Ovary (tissue), 9 donors: ENCODE data around the gene LTB4R2. TPM values are rescaled to one million over a fixed set of nuclear protein-coding genes. Genes with fewer than 3 reads are reported as not detected.
A peak's percentile ranks its signal among the peaks of the same experiment; 100 is the strongest.

ENCODE experiments used
- DNase-seq, 5 donors: peaks; one replicate each; pipeline ENCODE4 v3.0.0-alpha.2; 2019 to 2020
- H3K27ac ChIP-seq, 2 donors: fragments of 200-600 bp; one replicate each; pipeline versions ENCODE4 v1.5.1 to v1.8.0; 2019 to 2022
- H3K27me3 ChIP-seq: fragments of 200-600 bp; one replicate; pipeline ENCODE4 v1.8.0; 2022
- H3K36me3 ChIP-seq: fragments of 200-600 bp; sonication (generic); one replicate; pipeline ENCODE4 v1.5.1; 2019
- H3K4me1 ChIP-seq: one replicate; pipeline ENCODE4 v1.8.1; 2013; ENCODE audit warnings: mild to moderate bottlenecking, moderate library complexity; ENCODE audit not compliant: insufficient read depth
- H3K4me3 ChIP-seq: fragments of 200-600 bp; sonication (generic); one replicate; pipeline ENCODE4 v1.5.1; 2017
- H3K9me3 ChIP-seq, 2 donors: fragments of 200-600 bp in 1 of 2; sonication (generic) in 1 of 2; one replicate each; pipeline versions ENCODE4 v1.5.1 to v1.8.1; 2013 to 2019; ENCODE audit warnings: mild to moderate bottlenecking in 1 of 2, moderate library complexity in 1 of 2
- CTCF ChIP-seq, 3 donors: fragments of 450-650 bp in 2 of 3; fragments of 200-600 bp in 1 of 3; IDR thresholded peaks; one replicate each; pipeline versions ENCODE4 v1.5.1 to v1.8.0; 2016 to 2022; ENCODE audit warnings: antibody characterized with exemption in 3 of 3, mild to moderate bottlenecking in 1 of 3
- EP300 ChIP-seq: sonication (generic); formaldehyde crosslinking; IDR thresholded peaks from one replicate; pipeline ENCODE4 v1.6.1; 2017; ENCODE audit warnings: antibody characterized with exemption
- POLR2A ChIP-seq: fragments of 450-650 bp; IDR thresholded peaks from one replicate; pipeline ENCODE4 v1.6.1; 2017; ENCODE audit warnings: antibody characterized with exemption, mild to moderate bottlenecking, moderate library complexity
- WGBS, 3 donors: extraction: QIAGEN DNeasy Blood & Tissue Kit in 1 of 3; methylation state at CpG; one replicate each; pipeline versions ENCODE4 v1.1.5 to v1.1.7; 2013 to 2017; 5-methylcytosine and 5-hydroxymethylcytosine counted together
- intact Hi-C, 4 donors: fragments of 100-400 bp; cut with DNase I; formaldehyde crosslinking; loops; one replicate each; pipeline versions ENCODE4 v1.11.0 to v1.15.1; 2022 to 2023
- polyA plus RNA-seq, 2 donors: library from polyadenylated mRNA; stranded (reverse); fragments of 200-250 nt in 1 of 2; fragments of 350-450 nt in 1 of 2; fragmentation: Illumina TruSeq in 1 of 2; extraction: RNeasy Lipid Tissue Mini Kit (QIAGEN cat#74804) in 1 of 2; gene quantifications; one replicate each; pipeline ENCODE4 v1.2.3, GENCODE V29; 2013 to 2014
- total RNA-seq, 7 donors: library from RNA; depleted of rRNA in 2 of 7; stranded (reverse); fragments of >200 nt in 2 of 7; fragmentation: NEBNext Ultra II Directional in 3 of 7; extraction: Animal tissue kit (Norgen Biotek cat#: 25700) in 3 of 7; gene quantifications; one replicate each; pipeline versions ENCODE4 v1.1.0 to v1.2.4, GENCODE V29; 2016 to 2023
- donor health status: DM: no; HTN: no; CAD: no; lungs with moderate emphysema.
- donor health status: DM: no; HTN: no; CAD: no.
- donor health status: Bipolar disorder and iron deficiency.
- donor health status: DM: yes; HTN: yes; CAD: no.
- donor health status: DM: no; HTN: no; CAD: no.
- donor health status: DM: yes; HTN: yes; CAD: no.

LTB4R2 gene
- total and polyA plus RNA-seq, 9 donors = 0.85 to 10.1 (median 5.0) TPM

- Histone ChIP-seq H3K27me3 (no peaks in the 10 kb centered on the region), H3K36me3 (no peaks in the 10 kb centered on the region), H3K4me3 (peak overlapping the region; percentile 73), H3K27ac (peak overlapping the region; percentile 76 to 98), H3K4me1 (peaks cover 2% of the 10 kb centered on the region), H3K9me3 (no peaks in the 10 kb centered on the region)
- intact Hi-C loops = no loop called here
- DNase-seq = no peak
- no peak for TF ChIP-seq POLR2A
- TF ChIP-seq EP300 = no peak
- no peak for TF ChIP-seq CTCF (IDR thresholded peaks at IDR 0.05)
- 13 to 14% (median 14%) methylated on average over 13 of the region's 13 CpGs for WGBS, 3 donors
These were observed 39.3 kb upstream of the LTB4R2 start for GRCh38 chr14:24270537-24271133.

GRCh38 chr14:24271134-24271833 lies 38.7 kb upstream of the LTB4R2 start, which contains the start of gene RABGGTA:
RABGGTA (minus strand) TSS chr14:24271597; CDS start chr14:24271115, 482 bp downstream.
- Histone ChIP-seq H3K4me1 (peaks cover 2% of the 10 kb centered on the region), H3K4me3 (peak within 1 kb of the TSS; percentile 73), H3K9me3 (no peaks in the 10 kb centered on the region), H3K27ac (peak within 1 kb of the TSS; percentile 76 to 98), H3K36me3 (no peaks in the 10 kb centered on the region), H3K27me3 (no peaks in the 10 kb centered on the region)
- TF ChIP-seq CTCF (IDR thresholded peaks at IDR 0.05) = peak; percentile 44 to 84 (median 80)
- TF ChIP-seq POLR2A = no peak
- WGBS, 3 donors = 0 to 1% (median 0%) methylated on average over 53 to 61 of the region's 61 CpGs
- intact Hi-C loops = no loop called here
- peak; percentile 83 to 92 (median 86) for DNase-seq

GRCh38 chr14:24271834-24272263 lies 38.1 kb upstream of the LTB4R2 start:
- H3K9me3 ChIP-seq = no peaks in the 10 kb centered on the region
- H3K36me3 ChIP-seq = no peaks in the 10 kb centered on the region
- DNase-seq = no peak
- peak overlapping the region; percentile 76 to 98 for H3K27ac ChIP-seq
- peaks cover 2% of the 10 kb centered on the region for H3K4me1 ChIP-seq
- 14 to 22% (median 17%) methylated on average over 3 of the region's 3 CpGs for WGBS, 3 donors
- TF ChIP-seq POLR2A = no peak
- TF ChIP-seq CTCF (IDR thresholded peaks at IDR 0.05) = no peak
- TF ChIP-seq EP300 = no peak
- intact Hi-C loops = no loop called here
- H3K4me3 ChIP-seq = peak overlapping the region; percentile 73
- no peaks in the 10 kb centered on the region for H3K27me3 ChIP-seq

GRCh38 chr14:24272467-24272866 lies 37.5 kb upstream of the LTB4R2 start:
- no peak overlapping the region for H3K27ac ChIP-seq
- WGBS, 3 donors = 92 to 98% (median 96%) methylated on average over 2 of the region's 2 CpGs

More at GRCh38 chr14:24272467-24272866, 37.5 kb upstream of the LTB4R2 start:
- DNase-seq = no peak
- Histone ChIP-seq H3K4me1 (peaks cover 2% of the 10 kb centered on the region), H3K36me3 (no peaks in the 10 kb centered on the region), H3K27me3 (no peaks in the 10 kb centered on the region), H3K9me3 (no peaks in the 10 kb centered on the region), H3K4me3 (no peak overlapping the region)
- intact Hi-C loops = no loop called here
- no peak for TF ChIP-seq EP300
- no peak for TF ChIP-seq POLR2A
- TF ChIP-seq CTCF (IDR thresholded peaks at IDR 0.05) = no peak
